HepG2 (cell line): ENCODE measurements around the gene RANBP2. TPM values are rescaled to one million over a fixed set of nuclear protein-coding genes. Genes with fewer than 3 reads are reported as not detected.

ENCODE experiments used
- ELF4 ChIP-seq: sonication (generic); formaldehyde crosslinking; IDR thresholded peaks from 2 replicates; pipeline ENCODE4 v1.5.0; 2020; ENCODE audit warnings: missing genetic modification reagents, mild to moderate bottlenecking, moderate library complexity, borderline replicate concordance
- ERF ChIP-seq: IDR thresholded peaks from 2 replicates; pipeline ENCODE4 v1.6.1; 2018; ENCODE audit warnings: missing biosample characterization, missing genetic modification reagents
- GABPA ChIP-seq, 2 experiments: IDR thresholded peaks; 2 replicates each; pipeline ENCODE4 v1.6.1; 2011 to 2016; ENCODE audit warnings: low read depth in 2 of 2, low read length in 1 of 2, missing biosample characterization in 1 of 2, missing genetic modification characterization in 1 of 2
- HOXA5 ChIP-seq: sonication (generic); formaldehyde crosslinking; IDR thresholded peaks from 2 replicates; pipeline ENCODE4 v1.4.0; 2020; ENCODE audit warnings: missing genetic modification reagents
- IRX3 ChIP-seq: sonication (generic); formaldehyde crosslinking; IDR thresholded peaks from 2 replicates; pipeline ENCODE4 v1.8.1; 2023; ENCODE audit warnings: mild to moderate bottlenecking, low read depth, missing genetic modification reagents, borderline replicate concordance
- KDM3A ChIP-seq: IDR thresholded peaks from 2 replicates; pipeline ENCODE4 v1.6.1; 2018; ENCODE audit warnings: low read depth, missing compliant biosample characterization
- KLF16 ChIP-seq, 2 experiments: sonication (generic) in 1 of 2; formaldehyde crosslinking in 1 of 2; IDR thresholded peaks; 2 replicates each; pipeline versions ENCODE4 v1.6.1 to v1.8.0; 2016 to 2023; ENCODE audit warnings: missing genetic modification reagents in 2 of 2, missing compliant biosample characterization in 1 of 2
- MAFK ChIP-seq, 2 experiments: IDR thresholded peaks in 1 of 2; conservative IDR thresholded peaks in 1 of 2; 2 replicates each; pipeline ENCODE4 v1.6.1; 2011; ENCODE audit warnings: improper control_type of control experiment in 2 of 2, low read length in 2 of 2
- RAD21 ChIP-seq: fragments of 450-650 bp; formaldehyde crosslinking; IDR thresholded peaks from 2 replicates; pipeline ENCODE4 v1.5.0; 2020; ENCODE audit warnings: mild to moderate bottlenecking
- RBFOX2 ChIP-seq: fragments of 200-400 bp; formaldehyde crosslinking; IDR thresholded peaks from 2 replicates; pipeline ENCODE4 v1.6.1; 2017; ENCODE audit warnings: low read depth, mild to moderate bottlenecking, low read length
- TBP ChIP-seq: sonication (generic); formaldehyde crosslinking; IDR thresholded peaks from 2 replicates; pipeline ENCODE4 v1.5.0; 2020; ENCODE audit warnings: missing genetic modification reagents
- ZFY ChIP-seq: sonication (generic); formaldehyde crosslinking; IDR thresholded peaks from 2 replicates; pipeline ENCODE4 v1.4.0; 2020; ENCODE audit warnings: missing genetic modification reagents
- ZNF207 ChIP-seq: fragments of 450-650 bp; IDR thresholded peaks from 2 replicates; pipeline ENCODE4 v1.6.1; 2016; ENCODE audit warnings: antibody characterized with exemption, borderline replicate concordance
- ZNF350 ChIP-seq: sonication (generic); formaldehyde crosslinking; IDR thresholded peaks from 2 replicates; pipeline ENCODE4 v1.4.0; 2020; ENCODE audit warnings: mild to moderate bottlenecking, low read depth, missing genetic modification reagents, borderline replicate concordance
- ZNF510 ChIP-seq: sonication (generic); formaldehyde crosslinking; IDR thresholded peaks from 2 replicates; pipeline ENCODE4 v1.4.0; 2020; ENCODE audit warnings: low read depth, mild to moderate bottlenecking, missing genetic modification reagents
- ZNF567 ChIP-seq: sonication (generic); formaldehyde crosslinking; IDR thresholded peaks from 2 replicates; pipeline ENCODE4 v1.8.1; 2023; ENCODE audit warnings: mild to moderate bottlenecking, missing genetic modification reagents, borderline replicate concordance
- ZNF674 ChIP-seq: sonication (generic); formaldehyde crosslinking; IDR thresholded peaks from 2 replicates; pipeline ENCODE4 v1.5.0; 2020; ENCODE audit warnings: low read depth, mild to moderate bottlenecking, missing genetic modification reagents
- ZNF768 ChIP-seq: sonication (generic); formaldehyde crosslinking; IDR thresholded peaks from 2 replicates; pipeline ENCODE4 v1.4.0; 2020; ENCODE audit warnings: missing genetic modification reagents
- ZSCAN30 ChIP-seq: sonication (generic); formaldehyde crosslinking; IDR thresholded peaks from 2 replicates; pipeline ENCODE4 v1.5.0; 2020; ENCODE audit warnings: mild to moderate bottlenecking, missing genetic modification reagents
- polyA plus RNA-seq, 8 experiments: library from polyadenylated mRNA; depleted of rRNA in 3 of 8; stranded (reverse) in 7 of 8; unstranded in 1 of 8; fragments of >200 nt; fragmentation: Illumina TruSeq in 4 of 8; extraction: Trizol in 4 of 8; gene quantifications; 2 replicates each; pipeline versions ENCODE4 v1.2.1 to v1.2.3, GENCODE V29; 2011 to 2016; ENCODE audit warnings: low read depth in 4 of 8, missing spikeins in 1 of 8, mixed read lengths in 1 of 8; ENCODE audit not compliant: insufficient read depth in 1 of 8
- total RNA-seq, 5 experiments: library from RNA; depleted of rRNA; stranded (reverse); fragments of >200 nt; fragmentation: Illumina TruSeq; extraction: Trizol; gene quantifications; 2 replicates each; pipeline ENCODE4 v1.2.3, GENCODE V29; 2016; ENCODE audit warnings: low read depth in 1 of 5
- TF ChIP-seq, protein P1 (sequence below), 2 experiments: sonication (generic) in 1 of 2; formaldehyde crosslinking in 1 of 2; IDR thresholded peaks; 2 replicates each; pipeline versions ENCODE4 v1.4.0 to v1.6.1; 2016 to 2020; ENCODE audit warnings: borderline replicate concordance in 1 of 2, low read depth in 1 of 2, mild to moderate bottlenecking in 1 of 2, missing genetic modification reagents in 1 of 2
- TF ChIP-seq, protein P2 (sequence below): sonication (generic); formaldehyde crosslinking; IDR thresholded peaks from 2 replicates; pipeline ENCODE4 v1.5.0; 2020; ENCODE audit warnings: mild to moderate bottlenecking, missing genetic modification reagents, moderate library complexity
- TF ChIP-seq, protein P3 (sequence below): IDR thresholded peaks from 2 replicates; pipeline ENCODE4 v1.6.1; 2016; ENCODE audit warnings: missing genetic modification reagents, missing compliant biosample characterization

The RANBP2 gene
- total and polyA plus RNA-seq, 2 of the 13 experiments (the other 11 are each of a cell fraction or from before 2014, with no cell fraction given), result 12.2 to 87.0 TPM

DNA sequence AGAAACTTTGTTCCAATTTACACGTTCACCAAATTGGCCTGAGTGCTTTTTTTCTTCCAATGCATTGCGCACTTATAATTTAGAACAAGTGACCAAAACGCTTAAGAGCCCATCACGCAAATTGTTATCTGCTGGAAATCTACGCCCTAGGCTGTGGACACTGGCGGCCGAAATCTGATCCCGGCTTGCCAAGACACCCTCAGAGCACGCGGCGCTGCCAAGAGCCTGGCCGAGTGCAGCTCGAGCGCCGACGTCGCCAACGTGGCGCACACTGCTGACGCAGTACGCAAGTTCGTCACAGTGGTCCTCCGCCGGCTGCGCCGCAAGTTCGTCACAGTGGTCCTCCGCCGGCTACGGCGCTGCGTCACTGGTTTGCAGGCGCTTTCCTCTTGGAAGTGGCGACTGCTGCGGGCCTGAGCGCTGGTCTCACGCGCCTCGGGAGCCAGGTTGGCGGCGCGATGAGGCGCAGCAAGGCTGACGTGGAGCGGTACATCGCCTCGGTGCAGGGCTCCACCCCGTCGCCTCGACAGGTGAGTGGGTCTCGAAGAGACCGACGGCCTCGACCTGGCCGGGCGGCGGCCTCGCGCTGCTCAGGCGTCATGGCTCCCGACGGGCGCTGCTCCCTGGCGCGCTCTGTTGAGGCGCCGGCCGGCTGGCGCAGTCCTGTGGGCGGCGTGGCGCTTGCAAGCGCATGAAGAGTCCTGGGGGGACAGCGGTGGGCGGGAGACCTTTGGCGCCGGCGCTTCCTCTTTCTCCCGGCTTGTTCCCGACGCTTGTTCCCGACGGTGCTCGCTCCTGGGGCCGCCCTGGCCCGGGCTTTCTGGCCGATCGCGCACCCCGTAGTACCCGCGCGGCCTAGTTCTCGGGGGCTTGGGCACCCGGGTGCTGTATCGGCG lies at the start of gene RANBP2 (continued):
- TF ChIP-seq, protein P1, sequence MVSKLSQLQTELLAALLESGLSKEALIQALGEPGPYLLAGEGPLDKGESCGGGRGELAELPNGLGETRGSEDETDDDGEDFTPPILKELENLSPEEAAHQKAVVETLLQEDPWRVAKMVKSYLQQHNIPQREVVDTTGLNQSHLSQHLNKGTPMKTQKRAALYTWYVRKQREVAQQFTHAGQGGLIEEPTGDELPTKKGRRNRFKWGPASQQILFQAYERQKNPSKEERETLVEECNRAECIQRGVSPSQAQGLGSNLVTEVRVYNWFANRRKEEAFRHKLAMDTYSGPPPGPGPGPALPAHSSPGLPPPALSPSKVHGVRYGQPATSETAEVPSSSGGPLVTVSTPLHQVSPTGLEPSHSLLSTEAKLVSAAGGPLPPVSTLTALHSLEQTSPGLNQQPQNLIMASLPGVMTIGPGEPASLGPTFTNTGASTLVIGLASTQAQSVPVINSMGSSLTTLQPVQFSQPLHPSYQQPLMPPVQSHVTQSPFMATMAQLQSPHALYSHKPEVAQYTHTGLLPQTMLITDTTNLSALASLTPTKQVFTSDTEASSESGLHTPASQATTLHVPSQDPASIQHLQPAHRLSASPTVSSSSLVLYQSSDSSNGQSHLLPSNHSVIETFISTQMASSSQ (IDR thresholded peaks at IDR 0.05; ENCODE audit: low read depth), result 0 out of 2 replicates have a peak, but pooled peaks have one; percentile 13
- TF ChIP-seq, protein P1 (CRISPR knock-in tag; IDR thresholded peaks at IDR 0.05; ENCODE audit: borderline replicate concordance), result peak; percentile 91
- TF ChIP-seq RAD21 (CRISPR knock-in tag), result no peak
- peak; percentile 10 to 14; a peak in 1 of 4 replicates for TF ChIP-seq MAFK (conservative IDR thresholded peaks at IDR 0.05 in 1 of 2, IDR thresholded peaks at IDR 0.05 in 1 of 2; ENCODE audit: low read length in 2 of 2)
- peak; percentile 98 for TF ChIP-seq ZNF350
- no peak for TF ChIP-seq ZNF207
- peak; percentile 98 for TF ChIP-seq ZFY (CRISPR knock-in tag)
- TF ChIP-seq ZNF510 (CRISPR knock-in tag), result peak; percentile 73; the same call in 1 of the 2 replicates
- no peak for TF ChIP-seq ZNF674 (CRISPR knock-in tag)
- TF ChIP-seq ELF4 (CRISPR knock-in tag), result no peak
- no peak; the same call in 1 of the 2 replicates for TF ChIP-seq ZSCAN30 (CRISPR knock-in tag)
- TF ChIP-seq ERF (CRISPR knock-in tag), result peak; percentile 98
- peak; percentile 98 for TF ChIP-seq KDM3A (CRISPR knock-in tag)
- peak in 1 of 2 experiments; percentile 95; a peak in 2 of 4 replicates for TF ChIP-seq KLF16 (CRISPR knock-in tag; IDR thresholded peaks at IDR 0.05)
- TF ChIP-seq TBP, result 0 out of 2 replicates have a peak, but pooled peaks have one; percentile 94
- TF ChIP-seq, protein P2, sequence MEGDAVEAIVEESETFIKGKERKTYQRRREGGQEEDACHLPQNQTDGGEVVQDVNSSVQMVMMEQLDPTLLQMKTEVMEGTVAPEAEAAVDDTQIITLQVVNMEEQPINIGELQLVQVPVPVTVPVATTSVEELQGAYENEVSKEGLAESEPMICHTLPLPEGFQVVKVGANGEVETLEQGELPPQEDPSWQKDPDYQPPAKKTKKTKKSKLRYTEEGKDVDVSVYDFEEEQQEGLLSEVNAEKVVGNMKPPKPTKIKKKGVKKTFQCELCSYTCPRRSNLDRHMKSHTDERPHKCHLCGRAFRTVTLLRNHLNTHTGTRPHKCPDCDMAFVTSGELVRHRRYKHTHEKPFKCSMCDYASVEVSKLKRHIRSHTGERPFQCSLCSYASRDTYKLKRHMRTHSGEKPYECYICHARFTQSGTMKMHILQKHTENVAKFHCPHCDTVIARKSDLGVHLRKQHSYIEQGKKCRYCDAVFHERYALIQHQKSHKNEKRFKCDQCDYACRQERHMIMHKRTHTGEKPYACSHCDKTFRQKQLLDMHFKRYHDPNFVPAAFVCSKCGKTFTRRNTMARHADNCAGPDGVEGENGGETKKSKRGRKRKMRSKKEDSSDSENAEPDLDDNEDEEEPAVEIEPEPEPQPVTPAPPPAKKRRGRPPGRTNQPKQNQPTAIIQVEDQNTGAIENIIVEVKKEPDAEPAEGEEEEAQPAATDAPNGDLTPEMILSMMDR (CRISPR knock-in tag), result peak; percentile 37
- peak; percentile 98 for TF ChIP-seq HOXA5 (CRISPR knock-in tag)
- TF ChIP-seq ZNF768 (CRISPR knock-in tag), result peak; percentile 77
- TF ChIP-seq ZNF567 (CRISPR knock-in tag), result 0 out of 2 replicates have a peak, but pooled peaks have one; percentile 47
- TF ChIP-seq, protein P3, sequence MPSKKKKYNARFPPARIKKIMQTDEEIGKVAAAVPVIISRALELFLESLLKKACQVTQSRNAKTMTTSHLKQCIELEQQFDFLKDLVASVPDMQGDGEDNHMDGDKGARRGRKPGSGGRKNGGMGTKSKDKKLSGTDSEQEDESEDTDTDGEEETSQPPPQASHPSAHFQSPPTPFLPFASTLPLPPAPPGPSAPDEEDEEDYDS, result peak; percentile 89
- TF ChIP-seq IRX3 (CRISPR knock-in tag), result peak; percentile 94
- TF ChIP-seq GABPA (IDR thresholded peaks at IDR 0.05; ENCODE audit: low read depth, low read length), result no peak
- peak; percentile 67 for TF ChIP-seq GABPA (CRISPR knock-in tag; IDR thresholded peaks at IDR 0.05; ENCODE audit: low read depth)
- TF ChIP-seq RBFOX2, result peak; percentile 99
